SK-N-DZ (cell line): ENCODE measurements around the gene AGBL4.

Experiments
- DNase-seq: peaks from one replicate; pipeline ENCODE4 v3.0.0-alpha.2; 2015; ENCODE audit warnings: low spot score

Gene AGBL4

DNA sequence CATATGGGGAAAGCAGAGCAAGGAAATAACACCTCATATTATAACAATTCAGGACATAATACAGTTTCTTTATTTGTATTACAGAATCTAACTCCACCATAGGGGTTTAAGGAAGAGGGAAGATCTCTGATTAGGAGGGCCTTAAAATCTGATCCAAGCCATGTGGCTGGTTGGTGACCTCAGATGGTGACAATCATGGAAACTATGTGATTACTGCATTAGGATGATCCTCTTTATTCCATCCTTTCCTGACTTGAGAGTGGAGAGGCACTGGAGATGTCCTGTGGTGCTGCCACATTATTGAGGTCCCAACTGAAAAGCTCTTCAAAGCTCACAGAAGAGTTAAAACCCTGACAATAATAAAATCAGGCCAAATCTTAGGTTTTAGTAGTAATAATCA, 1078.9 kb downstream of the AGBL4 start:
- DNase-seq: no peak

DNA sequence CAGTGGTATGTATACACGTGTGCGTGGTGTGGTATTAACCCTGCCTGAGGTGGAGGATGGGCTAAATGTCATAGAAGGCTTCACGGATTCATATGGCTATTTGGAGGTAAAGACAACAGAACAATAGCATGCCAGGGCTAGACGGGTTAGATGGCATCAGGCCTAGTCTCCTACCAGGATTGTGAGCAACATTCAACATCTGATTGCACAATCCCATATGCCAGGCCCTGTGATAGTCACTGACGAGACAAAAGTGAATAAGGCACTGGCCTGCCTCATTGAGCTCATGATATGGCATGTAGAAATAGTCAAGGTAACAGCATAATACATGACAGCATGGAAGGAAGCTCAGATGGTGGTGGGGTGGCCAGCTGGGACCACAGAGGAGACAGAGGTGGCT, 1079.9 kb downstream of the AGBL4 start:
- no peak for DNase-seq

DNA sequence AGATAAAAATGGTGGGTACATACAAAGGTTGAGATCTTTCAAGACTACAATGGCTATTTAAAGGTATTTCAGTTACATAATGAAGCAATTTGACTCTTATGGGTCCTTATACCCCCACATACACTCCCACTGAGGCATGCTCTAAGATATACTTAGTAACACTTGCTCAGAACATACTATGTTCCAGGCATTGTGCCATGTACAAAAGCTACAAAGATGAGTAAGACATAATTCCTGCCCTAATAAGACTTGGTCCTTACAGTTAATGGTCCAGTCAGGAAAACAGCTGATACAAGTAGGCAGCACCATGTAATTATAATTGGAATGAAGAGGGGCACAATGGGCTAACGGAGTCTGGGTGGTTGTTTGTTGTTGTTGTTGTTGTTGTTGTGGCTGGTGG, 1080.4 kb downstream of the AGBL4 start:
- no peak for DNase-seq

DNA sequence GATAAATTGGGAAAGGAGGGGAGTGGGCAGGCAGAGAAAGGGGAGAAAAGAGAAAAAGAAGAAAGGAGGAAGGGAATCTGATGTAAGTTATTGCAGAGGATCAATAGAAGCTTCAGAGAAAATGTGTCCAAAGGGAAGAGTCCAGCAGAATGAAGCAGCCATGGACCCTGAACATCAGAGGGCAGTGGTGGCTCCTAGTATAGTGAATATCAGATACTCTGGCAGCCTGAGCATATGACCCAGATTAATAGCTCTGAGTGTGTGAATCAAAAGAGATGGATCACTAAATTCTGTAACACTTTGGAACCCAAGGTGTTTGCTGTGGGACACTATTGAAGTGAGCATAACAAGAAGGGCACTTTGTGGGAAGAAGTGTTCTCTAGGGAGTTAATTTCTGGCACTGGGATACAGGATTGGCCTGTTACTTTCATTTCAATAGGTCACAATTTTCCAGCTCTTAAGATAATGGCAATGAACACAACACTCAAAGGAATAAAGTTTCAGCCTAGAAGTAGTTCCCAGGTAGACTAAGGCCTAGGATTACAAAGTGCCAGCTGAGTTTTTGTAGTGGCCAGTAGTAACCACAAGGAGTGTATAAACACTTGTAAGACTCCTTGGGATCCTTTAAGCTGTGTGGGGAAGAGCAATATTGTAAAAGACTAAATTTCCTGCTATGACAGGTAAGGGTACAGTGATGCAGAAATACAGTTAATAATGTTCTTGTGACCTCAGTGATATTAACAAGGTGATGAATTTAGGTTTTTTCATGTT, 1082.6 kb downstream of the AGBL4 start:
- DNase-seq: no peak

DNA sequence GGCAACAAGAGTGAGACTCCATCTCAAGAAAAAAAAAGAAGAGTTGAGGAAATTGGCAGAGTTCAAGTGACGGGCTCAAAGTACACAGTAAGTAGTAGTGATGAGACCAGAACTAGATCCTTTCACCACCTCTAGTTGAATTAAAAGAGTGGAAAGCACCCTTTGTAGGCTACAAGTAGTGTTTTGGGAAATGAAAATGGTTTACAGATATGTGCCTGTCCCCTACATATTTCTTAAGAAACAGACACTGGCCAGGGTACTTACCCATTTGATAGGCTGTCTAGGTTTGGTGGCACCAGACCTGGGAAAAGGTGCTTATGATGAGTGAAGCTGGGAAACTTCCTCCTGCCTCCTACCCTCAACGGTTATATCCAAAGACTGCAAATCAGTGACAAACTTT, 1083.4 kb downstream of the AGBL4 start:
- DNase-seq: no peak

DNA sequence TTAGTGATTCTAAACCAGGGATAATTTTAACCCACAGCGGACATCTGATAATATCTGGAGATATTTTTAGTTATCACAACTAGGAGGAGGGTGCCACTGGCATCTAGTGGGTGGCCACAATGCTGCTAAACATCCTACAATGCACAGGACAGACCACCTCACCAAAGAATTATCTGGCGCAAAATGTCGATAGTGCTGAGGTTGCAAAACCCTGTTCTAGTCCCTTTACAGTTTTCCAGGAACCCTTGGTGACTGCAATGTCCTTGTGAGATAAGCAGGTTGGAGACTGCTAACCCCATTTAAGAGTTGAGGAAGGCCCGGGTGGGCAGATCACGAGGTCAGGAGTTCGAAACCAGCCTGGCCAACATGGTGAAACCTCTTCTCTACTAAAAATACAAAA, 1083.9 kb downstream of the AGBL4 start:
- no peak for DNase-seq

DNA sequence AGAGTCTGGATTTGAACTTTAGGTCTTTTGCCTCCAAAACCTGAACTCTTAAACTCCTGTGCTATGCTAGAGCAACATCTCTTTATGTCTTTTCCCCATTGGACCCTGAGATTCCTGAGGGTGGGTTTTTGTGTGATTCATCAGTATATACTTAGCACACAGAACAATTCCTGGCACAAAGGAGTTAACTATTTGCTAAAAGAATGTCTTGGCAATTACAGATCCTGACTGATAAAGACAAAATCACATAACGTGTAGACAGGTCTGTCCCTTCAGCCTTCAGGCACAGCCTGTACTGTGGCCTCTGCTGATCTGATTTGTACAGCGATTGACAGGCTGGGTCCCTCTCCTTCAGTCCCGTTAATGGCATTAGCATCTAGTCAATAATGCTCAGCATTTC, 1084.7 kb downstream of the AGBL4 start:
- peak; percentile 84 for DNase-seq

DNA sequence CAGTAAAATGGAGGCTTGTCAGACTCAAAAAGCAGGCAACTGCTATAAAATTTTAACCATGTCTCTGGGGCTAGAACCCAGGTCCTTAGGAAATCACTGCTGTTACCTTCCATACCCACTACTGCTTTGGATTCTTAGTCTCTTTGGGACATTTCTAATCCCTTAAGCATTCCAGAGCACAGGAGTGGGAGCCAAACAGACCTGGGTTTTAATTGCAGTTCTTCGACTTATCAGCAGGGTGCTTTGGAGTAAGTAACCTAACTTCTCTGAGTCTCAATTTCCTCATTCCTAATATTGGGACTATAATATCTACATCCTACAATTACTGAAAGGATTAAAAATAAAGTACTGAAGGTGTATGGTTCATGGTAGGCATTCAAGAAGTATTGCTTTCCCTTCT, 1086.0 kb downstream of the AGBL4 start:
- no peak for DNase-seq

DNA sequence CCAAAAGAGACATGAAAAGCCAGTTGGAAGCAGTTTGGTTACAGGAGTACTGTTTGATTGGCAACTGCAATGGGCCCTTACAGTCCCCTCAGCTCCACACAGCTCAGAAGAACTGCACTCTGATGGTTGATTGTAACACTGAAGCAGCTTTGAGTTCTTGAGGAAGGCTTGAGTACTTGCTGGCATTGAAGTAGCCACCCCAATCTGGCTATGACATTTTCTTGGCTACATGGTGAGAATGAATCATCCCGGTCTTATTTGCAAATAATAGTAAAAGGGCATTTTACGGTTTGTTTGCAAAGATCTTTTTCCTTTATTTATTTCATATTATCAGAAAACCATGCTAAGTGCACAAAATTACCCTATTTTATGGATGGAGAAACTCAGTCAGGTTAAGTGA, 1087.3 kb downstream of the AGBL4 start:
- no peak for DNase-seq

DNA sequence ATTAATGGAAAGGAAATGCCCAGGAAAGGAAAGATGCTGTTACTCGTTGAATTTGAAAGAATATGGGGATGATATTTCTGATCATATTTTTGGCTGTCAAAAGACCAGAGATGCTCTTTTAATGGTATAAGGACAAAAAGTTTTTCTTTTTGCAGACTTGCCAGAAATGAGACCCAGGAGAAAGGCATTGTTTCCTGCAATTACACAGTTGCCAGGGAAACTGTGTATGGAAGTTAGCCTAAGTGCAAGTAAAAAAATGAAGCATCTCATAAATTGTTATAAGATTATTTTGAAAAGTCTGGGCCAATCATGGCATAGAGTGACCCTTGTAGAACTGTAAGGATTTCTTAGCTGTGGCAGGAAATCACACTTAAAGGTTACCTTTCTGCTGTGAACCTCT, 1091.4 kb downstream of the AGBL4 start:
- no peak for DNase-seq

DNA sequence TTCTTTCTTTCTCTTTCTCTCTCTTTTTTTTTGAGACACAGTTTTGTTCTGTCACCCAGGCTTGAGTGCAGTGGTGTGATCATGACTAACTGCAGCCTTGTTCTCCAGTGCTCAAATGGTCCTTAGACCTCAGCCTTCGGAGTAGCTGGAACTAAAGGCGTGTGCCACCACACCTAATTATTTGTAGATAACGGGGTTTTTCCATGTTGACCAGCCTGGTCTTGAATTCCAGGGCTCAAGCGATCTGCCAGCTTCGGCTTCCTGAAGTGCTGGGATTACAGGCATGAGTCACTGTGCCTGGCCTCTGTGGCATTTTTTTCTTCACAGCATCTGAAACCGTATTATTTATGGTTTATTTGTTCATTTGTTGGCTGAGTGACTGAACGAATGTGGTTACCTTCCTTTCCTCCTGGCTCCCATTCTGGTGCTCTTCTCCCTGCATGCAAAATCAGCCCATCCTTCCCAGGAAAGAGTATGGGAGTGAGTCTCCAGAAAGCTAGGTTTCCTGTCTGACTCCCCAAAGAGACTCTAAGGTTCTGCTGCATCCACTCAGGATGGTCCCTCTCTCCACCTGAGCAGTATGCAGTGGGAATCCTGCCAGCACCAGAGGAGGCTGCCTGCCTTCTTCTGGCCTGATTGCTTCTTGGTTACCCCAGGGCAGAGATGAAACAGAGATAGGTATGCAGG, 1092.1 kb downstream of the AGBL4 start:
- no peak for DNase-seq

DNA sequence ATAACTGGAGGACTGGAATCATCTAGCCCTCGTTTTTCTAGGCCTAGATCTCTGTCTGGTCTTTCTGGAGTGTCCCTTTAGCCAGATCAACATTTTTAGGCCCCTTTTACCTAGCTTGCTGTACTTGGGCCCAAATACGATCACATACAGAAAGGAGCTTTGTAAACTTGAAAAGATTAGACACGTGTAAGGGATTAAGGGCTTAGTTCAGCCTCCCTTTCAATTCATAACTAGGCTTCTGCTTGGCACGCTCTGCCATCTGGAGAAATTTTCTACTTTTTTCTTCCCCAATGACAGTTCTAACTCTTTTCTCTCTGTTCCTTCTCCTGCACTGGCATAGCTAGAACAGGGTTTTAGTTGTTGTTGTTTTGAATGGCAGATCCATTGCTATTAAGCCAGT, 1093.7 kb downstream of the AGBL4 start:
- DNase-seq: no peak

DNA sequence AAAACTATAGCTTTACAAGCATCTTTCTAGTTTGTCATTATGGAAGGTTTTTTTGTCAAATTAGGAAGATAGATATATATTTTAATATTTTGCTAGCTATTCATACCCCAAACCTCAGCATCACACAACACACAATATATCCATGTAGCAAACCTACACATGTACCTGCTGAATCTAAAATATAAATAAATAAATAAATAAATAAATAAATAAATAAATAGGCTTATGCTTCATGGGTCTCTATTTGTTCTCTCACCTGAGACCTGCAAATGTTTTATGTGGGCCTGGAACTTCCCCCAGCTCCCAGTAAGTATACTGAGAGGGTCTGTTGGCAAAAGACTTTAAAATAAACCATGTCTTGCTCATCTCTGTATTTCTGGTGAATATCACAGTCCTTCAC, 1099.7 kb downstream of the AGBL4 start:
- no peak for DNase-seq

DNA sequence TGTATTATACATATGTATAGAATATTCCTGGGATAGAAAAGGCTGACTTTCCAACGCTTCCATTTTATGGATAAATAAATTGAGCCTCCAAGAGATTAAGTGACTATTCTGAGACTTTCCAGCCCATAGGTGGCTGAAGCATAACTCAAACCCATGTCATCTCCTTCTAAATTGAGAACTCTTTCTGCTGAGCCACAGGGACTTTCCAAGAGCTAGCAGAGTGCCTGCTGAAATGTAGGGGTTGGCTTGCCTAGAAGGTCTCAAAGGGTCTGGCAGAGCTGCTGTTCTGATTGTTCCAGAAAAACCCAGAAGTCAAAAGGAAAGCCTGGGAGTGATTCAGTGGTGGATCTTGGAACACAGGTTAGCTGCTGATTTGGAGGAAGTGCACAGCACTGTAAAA, 1100.6 kb downstream of the AGBL4 start:
- DNase-seq: no peak

DNA sequence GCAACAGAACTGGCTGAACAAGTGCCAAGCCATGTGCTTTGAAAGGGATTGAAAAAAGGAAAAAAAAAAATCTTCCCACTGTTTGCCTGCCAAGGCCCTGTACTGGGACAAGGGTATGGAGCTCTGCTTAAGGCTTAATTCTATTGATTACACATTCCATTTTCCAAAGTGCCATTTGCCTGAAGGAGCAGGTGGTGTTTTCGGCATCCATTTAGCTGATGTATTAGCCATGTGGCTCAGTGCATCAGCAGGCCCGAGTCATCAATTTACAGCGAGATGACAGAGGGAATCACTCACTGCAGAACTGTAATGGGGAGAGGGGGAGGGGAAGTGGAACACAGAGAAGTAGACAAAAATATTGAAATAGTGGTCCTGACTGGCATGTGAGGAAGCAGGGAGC, 1102.9 kb downstream of the AGBL4 start:
- peak; percentile 97 for DNase-seq

DNA sequence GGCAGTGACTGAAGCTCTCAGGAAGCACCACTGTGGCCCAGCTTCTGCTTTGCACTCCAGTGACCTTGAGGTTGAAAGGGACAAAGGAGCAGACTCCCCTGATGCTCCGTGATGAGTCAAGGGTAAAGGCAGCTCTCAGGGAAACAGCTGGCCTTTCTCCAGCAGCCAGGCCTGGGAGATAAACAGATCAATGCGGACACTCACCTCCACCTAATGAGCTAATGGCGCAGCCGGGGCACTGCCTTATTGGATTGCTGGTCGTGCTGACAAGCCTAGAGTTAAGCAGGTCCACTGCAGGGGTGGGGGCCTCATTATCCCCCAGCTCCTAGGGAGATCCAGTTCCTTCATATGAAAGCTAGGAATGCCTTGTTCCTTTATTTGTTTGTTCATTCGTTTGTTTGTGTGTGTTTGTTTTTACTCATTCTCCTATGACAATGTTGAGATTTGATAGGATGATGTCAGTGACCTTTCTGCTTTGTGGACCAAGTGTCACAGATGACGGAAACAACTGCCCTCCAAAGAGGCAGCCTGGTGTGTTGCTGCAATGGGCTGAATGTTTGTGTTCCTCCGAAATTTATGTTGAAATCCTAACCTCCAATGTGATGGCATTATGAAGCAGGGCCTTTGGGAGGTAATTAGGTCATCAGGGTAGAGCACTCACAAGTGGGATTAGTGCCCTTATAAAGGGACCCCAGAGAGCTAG, 1105.7 kb downstream of the AGBL4 start:
- DNase-seq: peak; percentile 99

DNA sequence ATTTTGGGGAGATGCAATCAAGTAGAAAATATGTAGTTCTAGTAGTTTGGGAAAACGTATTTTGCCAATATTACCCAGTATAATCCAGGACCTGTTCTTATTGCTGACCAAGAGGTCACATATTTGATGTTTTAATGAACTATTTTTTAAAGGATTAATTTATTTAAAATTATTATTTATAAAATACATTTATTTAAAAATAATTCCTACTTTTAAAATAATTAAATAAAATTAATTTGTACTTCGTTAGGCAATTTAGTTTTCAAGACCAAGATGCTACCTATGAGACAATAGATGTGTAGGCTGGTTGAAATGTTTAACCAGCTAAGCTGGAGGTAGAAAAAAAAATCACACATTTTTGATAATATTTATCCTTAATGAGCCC, 1106.7 kb downstream of the AGBL4 start:
- DNase-seq: no peak

DNA sequence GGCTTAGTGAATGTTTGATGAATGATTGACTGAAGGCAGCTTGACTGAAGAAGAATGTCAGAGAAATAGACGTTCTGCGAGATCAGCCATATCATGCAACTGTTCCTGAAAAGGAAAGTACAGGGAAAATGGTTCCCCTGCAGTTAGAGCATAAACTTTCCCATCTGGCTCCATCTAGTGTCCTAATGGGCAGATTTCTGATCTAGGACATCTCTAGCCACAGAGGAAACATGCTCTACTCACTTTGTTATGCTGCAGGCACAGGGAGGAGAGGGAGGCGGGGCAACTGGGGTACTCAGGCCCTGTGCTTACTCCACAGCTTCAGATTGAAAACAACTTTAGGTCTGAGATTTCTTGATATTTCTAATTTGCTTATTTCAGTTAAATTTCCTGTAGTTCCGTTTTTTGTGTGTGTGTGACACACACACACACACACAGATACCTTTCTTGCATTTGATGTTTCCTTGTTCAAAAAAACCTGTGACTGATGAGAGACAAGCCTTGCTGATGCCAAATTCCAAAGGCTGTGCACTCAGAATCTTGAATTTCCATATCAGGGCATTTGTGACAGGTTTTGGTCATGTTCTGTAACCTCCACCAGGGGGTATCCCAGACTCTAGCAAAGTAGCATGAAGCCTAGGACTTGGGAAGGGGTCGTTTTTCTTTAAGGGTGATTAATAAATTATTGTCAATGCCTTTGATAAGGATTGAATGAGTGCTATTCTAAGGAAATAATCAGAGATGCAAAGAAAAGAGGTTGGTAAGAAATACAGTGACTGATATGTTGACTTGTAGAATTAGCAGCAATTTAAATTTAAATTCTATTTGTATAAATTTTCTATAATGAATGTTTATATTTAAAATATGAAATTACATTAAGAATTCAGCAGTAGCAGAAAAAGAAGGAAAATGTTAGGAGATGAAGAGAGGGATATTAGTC, 1107.4 kb downstream of the AGBL4 start:
- DNase-seq: peak; percentile 95

DNA sequence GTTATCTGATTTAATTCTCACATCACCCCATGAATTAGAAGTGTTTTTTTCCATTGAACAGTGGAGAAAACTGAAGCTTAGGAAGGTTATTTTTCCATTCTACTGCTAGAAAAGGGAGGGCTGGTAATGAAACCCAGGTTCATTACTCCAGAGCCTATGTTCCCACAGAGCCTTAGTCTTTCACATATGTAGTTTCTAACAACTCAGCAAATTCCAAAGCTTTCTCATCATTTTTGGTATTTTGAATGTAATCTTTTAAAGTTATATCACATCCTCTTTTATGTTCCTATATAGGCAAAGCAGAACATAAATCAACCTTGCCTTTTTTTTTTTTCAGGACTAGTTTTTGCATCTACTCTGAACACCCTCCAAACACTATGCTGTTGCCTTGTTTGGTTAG, 1115.1 kb downstream of the AGBL4 start:
- no peak for DNase-seq

DNA sequence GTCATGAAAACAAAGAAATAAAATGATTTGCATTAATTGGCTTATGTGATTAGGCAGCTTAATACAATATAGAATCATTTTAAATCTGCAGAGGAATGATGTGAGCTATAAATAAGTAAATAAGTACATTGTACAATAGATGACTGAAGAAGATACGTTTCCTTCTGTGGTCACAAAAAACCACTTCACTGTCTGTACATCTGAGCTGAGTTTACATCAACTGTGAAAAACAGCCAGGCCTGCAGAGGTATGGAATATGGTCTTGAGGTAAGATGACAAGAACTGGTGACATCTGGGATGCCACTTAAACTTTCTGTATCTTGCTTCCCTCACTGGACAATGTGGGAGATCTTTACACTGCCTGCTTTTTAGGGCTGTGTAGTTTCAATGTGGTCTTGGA, 1117.0 kb downstream of the AGBL4 start:
- DNase-seq: no peak

DNA sequence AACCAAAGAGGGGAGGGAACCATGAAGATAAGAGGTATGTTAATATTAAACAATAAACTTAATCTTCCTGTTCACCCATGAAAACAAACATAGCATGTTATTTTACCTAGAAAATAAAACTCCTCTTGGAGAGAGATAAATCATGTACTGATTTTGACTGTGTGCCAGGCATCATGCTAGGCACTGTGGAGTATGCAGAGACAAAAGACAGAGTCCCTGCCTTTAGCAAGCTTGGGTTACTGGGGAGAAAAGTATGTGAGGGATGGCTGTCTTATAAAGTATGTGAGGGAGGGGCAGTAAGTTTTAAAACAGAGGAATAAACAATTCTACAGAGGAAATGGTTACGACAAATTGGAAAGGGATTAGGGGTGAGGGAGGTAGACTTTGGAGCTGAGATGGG, 1117.6 kb downstream of the AGBL4 start:
- no peak for DNase-seq

DNA sequence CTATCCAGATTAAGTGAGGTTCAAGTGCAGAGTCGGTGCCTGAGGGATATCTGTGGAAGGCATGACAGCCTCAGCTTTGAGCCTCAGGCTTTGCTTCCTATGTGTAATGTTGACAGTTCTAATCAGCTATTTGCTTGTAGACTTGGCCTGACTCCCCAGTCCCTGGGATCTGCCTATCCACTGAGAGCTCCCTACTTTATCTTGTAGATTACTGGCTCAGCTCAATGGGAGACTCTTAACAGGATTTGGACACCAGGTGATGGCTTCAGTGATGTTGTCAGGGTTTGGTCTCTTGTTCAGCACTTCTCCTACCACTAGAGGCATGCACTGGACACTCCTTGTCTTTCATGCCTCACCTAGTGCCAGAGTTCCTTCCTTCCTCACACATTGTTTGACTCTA, 1120.5 kb downstream of the AGBL4 start:
- DNase-seq: no peak
